CD4-positive, alpha-beta T cell treated with Interferon gamma for 1 hour (primary cell): ENCODE measurements around the gene ADAMTSL4.
"Not testable (repeated sequence)": the region's sequence is repeated elsewhere in the genome, so short reads cannot be mapped to it uniquely, and the experiment has no call there.

Experiments
- DNase-seq: peaks from one replicate; pipeline ENCODE4 v3.0.0-alpha.2; 2020

Gene ADAMTSL4

GRCh38 chr1:150596095-150596892 is 47.1 kb downstream of the ADAMTSL4 start:
- no peak for DNase-seq

- DNase-seq: no peak
Observed at GRCh38 chr1:150596976-150597375, 47.8 kb downstream of the ADAMTSL4 start.

- DNase-seq: not testable (repeated sequence)
Observed at GRCh38 chr1:150598346-150598745, 49.1 kb downstream of the ADAMTSL4 start.

GRCh38 chr1:150601540-150601939 is 52.3 kb downstream of the ADAMTSL4 start:
- no peak for DNase-seq

GRCh38 chr1:150602372-150602771 is 53.2 kb downstream of the ADAMTSL4 start:
- not testable (repeated sequence) for DNase-seq

- DNase-seq: no peak
Observed at GRCh38 chr1:150603711-150604110, 54.5 kb downstream of the ADAMTSL4 start.

- no peak for DNase-seq
Observed at GRCh38 chr1:150604226-150604588, 55.0 kb downstream of the ADAMTSL4 start.

GRCh38 chr1:150605451-150605731 is 56.2 kb downstream of the ADAMTSL4 start:
- not testable (repeated sequence) for DNase-seq

GRCh38 chr1:150606463-150607142 is 57.4 kb downstream of the ADAMTSL4 start:
- DNase-seq: no peak

GRCh38 chr1:150609732-150610131 is 60.5 kb downstream of the ADAMTSL4 start:
- no peak for DNase-seq
